ENCODE measurements around the gene NR1D2. TPM values are rescaled to one million over a fixed set of nuclear protein-coding genes. Genes with fewer than 3 reads are reported as not detected.

NR1D2 gene
- total RNA-seq, 1 donor from 2014 or later, result 20.7 TPM

GRCh38 chr3:23915537-23916108 lies 29.5 kb upstream of the NR1D2 start:
- H3K9me3 ChIP-seq (ENCODE audit: insufficient read depth, low read depth, low read length), result no peaks in the 10 kb centered on the region
- peaks cover 35% of the 10 kb centered on the region for H4K20me1 ChIP-seq (ENCODE audit: insufficient read depth, low read length)
- Mint-ChIP-seq H3K27me3 (ENCODE audit: low read depth, unreplicated experiment) (no peaks in the 10 kb centered on the region), H3K36me3 (ENCODE audit: low read depth, unreplicated experiment) (peaks cover 30% of the 10 kb centered on the region), H3K4me3 (ENCODE audit: unreplicated experiment) (peak overlapping the region; percentile 99), H3K4me1 (ENCODE audit: low read depth, unreplicated experiment) (peaks cover 27% of the 10 kb centered on the region), H3K27ac (ENCODE audit: unreplicated experiment) (peak overlapping the region; percentile 97), H3K9me3 (ENCODE audit: unreplicated experiment) (no peaks in the 10 kb centered on the region)
- peak; percentile 40 for DNase-seq (ENCODE audit: low read depth)
- H3K4me3 ChIP-seq (ENCODE audit: insufficient read depth, low read depth, low read length), result peak overlapping the region; percentile 98
- H3K9ac ChIP-seq (ENCODE audit: low read length), result peak overlapping the region; percentile 93
- peaks cover 56% of the 10 kb centered on the region for H3K79me2 ChIP-seq (ENCODE audit: insufficient read depth, low read length)
- H3K4me2 ChIP-seq (ENCODE audit: low read length), result peak overlapping the region; percentile 94
- H3K27me3 ChIP-seq (ENCODE audit: insufficient read depth, low read length), result no peaks in the 10 kb centered on the region
- no peak for TF ChIP-seq CTCF (IDR thresholded peaks at IDR 0.05; ENCODE audit: insufficient read depth, low read depth, low read length)
- peaks cover 10% of the 10 kb centered on the region for H3K4me1 ChIP-seq (ENCODE audit: insufficient read depth, low read length)
- FAIRE-seq, result no peak
- no peak overlapping the region for H3K27ac ChIP-seq (ENCODE audit: low read depth, low read length)
- no peak overlapping the region for H2AFZ ChIP-seq (ENCODE audit: low read depth, low read length)
- peaks cover 24% of the 10 kb centered on the region for H3K36me3 ChIP-seq (ENCODE audit: insufficient read depth, low read length)

- no peak for DNase-seq (ENCODE audit: low read depth)
- TF ChIP-seq EZH2 (IDR thresholded peaks at IDR 0.05; ENCODE audit: insufficient read depth, low read length) (no peak), CTCF (IDR thresholded peaks at IDR 0.05; ENCODE audit: insufficient read depth, low read depth, low read length) (no peak)
- Histone ChIP-seq H3K27me3 (ENCODE audit: insufficient read depth, low read length) (no peaks in the 10 kb centered on the region), H3K9ac (ENCODE audit: low read length) (peak overlapping the region; percentile 93), H2AFZ (ENCODE audit: low read depth, low read length) (peak overlapping the region; percentile 92), H3K4me3 (ENCODE audit: insufficient read depth, low read depth, low read length) (peak overlapping the region; percentile 98), H4K20me1 (ENCODE audit: insufficient read depth, low read length) (peaks cover 42% of the 10 kb centered on the region), H3K4me1 (ENCODE audit: insufficient read depth, low read length) (peaks cover 10% of the 10 kb centered on the region), H3K9me3 (ENCODE audit: insufficient read depth, low read depth, low read length) (no peaks in the 10 kb centered on the region), H3K36me3 (ENCODE audit: insufficient read depth, low read length) (peaks cover 26% of the 10 kb centered on the region), H3K27ac (ENCODE audit: low read depth, low read length) (peak overlapping the region; percentile 87), H3K4me2 (ENCODE audit: low read length) (peak overlapping the region; percentile 94), H3K79me2 (ENCODE audit: insufficient read depth, low read length) (peaks cover 56% of the 10 kb centered on the region)
- H3K27ac Mint-ChIP-seq (ENCODE audit: unreplicated experiment), result peak overlapping the region; percentile 97
- peaks cover 32% of the 10 kb centered on the region for H3K4me1 Mint-ChIP-seq (ENCODE audit: low read depth, unreplicated experiment)
- H3K4me3 Mint-ChIP-seq (ENCODE audit: unreplicated experiment), result peak overlapping the region; percentile 99
- H3K36me3 Mint-ChIP-seq (ENCODE audit: low read depth, unreplicated experiment), result peaks cover 32% of the 10 kb centered on the region
- FAIRE-seq, result no peak
- H3K27me3 Mint-ChIP-seq (ENCODE audit: low read depth, unreplicated experiment), result no peaks in the 10 kb centered on the region
- H3K9me3 Mint-ChIP-seq (ENCODE audit: unreplicated experiment), result no peaks in the 10 kb centered on the region
These were observed 28.8 kb upstream of the NR1D2 start for GRCh38 chr3:23916152-23916885.
